SIG-M5 treated with dmso at 0.1 percent for 504 hours (cell line): Measurements from ENCODE around the gene THSD1.
"Not testable (repeated sequence)": the region's sequence is repeated elsewhere in the genome, so short reads cannot be mapped to it uniquely, and the experiment has no call there.

Source experiments
- DNase-seq: peaks from one replicate; lab custom pipeline; 2025; ENCODE audit not compliant: unreplicated experiment; lab: John Stamatoyannopoulos, UW

The THSD1 gene

GRCh38 chr13:52408071-52408658 is 2.2 kb upstream of the THSD1 start:
- DNase-seq = not testable (repeated sequence)

- not testable (repeated sequence) for DNase-seq
Measured at GRCh38 chr13:52407436-52407835, 1.5 kb upstream of the THSD1 start.

GRCh38 chr13:52406629-52407028 is 657 bp upstream of the THSD1 start:
- DNase-seq = no peak

DNA sequence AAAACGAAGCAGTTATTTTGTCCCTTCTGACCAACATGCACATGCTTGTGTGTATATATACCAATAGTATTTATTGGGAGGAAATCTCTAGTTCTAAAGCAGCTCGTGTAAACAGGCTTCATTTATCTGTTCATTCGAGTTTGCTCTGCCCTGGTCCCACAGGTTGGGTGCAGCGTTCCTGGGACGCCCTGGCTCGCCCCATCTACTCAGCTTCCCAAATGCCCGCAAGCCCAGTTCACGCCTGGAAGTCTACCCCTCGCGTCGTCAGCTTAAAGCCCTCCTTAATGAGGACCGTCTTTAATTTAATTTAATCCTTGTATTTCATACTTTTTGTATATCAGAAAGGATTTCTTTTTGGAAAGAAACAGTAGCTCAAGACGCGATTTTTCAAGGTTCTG is 604 bp downstream of the THSD1 start:
- no peak for DNase-seq

DNA sequence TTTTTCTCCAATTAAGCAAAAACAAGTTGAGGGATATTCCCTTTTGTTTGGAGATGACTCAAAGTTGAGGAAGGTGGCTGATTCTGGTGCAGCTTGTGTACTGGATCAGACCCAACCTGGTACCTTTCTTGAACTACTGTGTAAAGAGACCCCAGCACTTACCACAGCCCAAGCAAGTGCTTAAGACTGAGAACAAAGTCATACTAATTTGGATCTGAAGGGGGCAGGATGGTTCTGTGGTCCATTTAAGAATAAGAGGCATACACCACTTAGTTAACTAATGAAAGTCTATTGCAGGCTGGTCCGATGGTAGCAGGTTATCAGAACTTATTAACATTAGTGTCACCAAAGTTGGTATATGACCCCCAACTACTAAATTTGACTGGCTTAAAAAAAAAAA is 6.3 kb downstream of the THSD1 start:
- DNase-seq = no peak

GRCh38 chr13:52399046-52399445 is 6.9 kb downstream of the THSD1 start:
- DNase-seq = no peak

DNA sequence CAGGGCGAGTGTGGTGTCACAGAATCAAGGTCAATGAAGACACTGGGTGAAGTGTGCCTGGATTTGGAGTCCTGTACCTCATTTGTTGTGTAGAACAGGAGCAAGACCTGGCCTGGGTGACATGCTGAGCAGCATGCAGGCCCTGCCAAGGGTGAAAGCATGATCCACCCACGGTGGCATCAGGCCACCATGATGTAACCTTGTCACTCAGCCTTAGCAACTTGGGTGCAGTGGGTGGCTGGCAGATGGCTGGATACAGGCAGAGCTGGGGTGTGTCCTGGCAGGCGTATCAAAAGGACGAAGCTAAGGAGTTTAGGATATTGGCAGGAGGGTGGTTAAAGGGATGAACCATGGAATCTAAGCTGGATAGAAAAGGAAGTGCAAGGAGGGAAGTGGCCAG is 10.3 kb downstream of the THSD1 start:
- DNase-seq = no peak

- no peak for DNase-seq
Measured at GRCh38 chr13:52394586-52394985, 11.4 kb downstream of the THSD1 start.

DNA sequence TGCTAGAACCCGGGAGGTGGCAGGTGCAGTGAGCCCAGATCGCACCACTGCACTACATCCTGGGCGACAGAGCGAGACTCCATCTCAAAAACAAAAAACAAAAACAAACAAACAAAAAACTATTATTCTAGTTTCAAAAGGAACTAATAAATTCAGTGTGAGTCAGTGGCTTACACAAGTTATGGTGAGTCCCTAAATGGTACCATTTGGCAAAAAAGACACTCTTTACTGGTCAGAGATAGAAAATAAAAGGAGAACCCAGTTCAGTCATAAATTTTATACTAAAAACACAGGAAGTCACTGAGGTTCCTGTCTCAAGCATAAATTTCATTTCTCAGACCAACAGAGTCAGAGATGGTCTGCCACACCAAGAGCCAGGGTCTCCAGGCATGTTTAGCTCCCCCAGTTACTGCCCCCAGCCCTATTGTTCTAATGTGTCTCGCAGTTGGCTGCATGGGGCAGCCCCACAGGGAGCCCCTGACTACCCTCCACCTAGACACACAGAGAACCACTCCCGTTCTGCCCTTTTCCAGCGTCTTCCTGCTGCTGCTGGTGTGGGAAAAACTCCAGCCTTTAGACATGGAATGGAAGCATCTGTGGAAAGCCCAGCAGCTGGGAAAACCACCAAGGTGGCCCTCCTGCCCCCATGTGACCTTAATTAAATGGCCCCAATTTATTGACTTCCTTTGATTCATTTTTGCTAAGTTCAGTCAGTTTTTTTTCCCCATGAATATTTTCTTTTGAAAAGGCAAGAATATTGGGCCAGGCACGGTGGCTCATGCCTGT is 12.2 kb downstream of the THSD1 start:
- no peak for DNase-seq

- DNase-seq = no peak
Measured at GRCh38 chr13:52387721-52388120, 18.3 kb downstream of the THSD1 start.

- DNase-seq = no peak
Measured at GRCh38 chr13:52385870-52386269, 20.1 kb downstream of the THSD1 start.

- no peak for DNase-seq
Measured at GRCh38 chr13:52383366-52383765, 22.6 kb downstream of the THSD1 start.

GRCh38 chr13:52378312-52378711 is 27.7 kb downstream of the THSD1 start:
- DNase-seq = no peak

- no peak for DNase-seq
Measured at GRCh38 chr13:52377898-52378297, 28.1 kb downstream of the THSD1 start.

DNA sequence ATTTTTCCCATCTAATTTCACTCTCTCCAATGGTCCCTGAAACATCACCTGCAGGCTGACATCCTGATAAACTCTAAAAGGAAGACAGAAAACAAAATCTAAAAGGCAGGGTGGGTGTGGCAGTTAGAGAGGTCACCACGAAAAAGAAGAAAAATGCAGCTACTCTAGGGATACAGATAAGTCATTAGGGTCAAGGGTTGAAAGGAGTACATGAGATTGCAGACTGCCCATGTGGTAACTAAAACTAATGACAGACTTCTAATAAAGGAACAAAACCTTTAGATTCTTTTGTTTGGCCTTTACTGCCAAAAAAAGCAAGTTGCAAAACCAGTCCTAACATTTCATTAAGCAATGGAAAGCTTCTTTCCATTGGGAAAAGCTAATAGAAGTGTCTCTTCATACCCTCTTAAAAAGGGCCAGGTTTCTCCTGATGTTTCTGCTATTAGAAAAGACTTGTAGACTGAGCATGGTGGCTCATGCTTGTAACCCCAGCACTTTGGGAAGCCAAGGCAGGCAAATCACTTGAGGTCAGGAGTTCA is 31.0 kb downstream of the THSD1 start:
- DNase-seq = no peak

GRCh38 chr13:52374389-52374788 is 31.6 kb downstream of the THSD1 start:
- DNase-seq = no peak

DNA sequence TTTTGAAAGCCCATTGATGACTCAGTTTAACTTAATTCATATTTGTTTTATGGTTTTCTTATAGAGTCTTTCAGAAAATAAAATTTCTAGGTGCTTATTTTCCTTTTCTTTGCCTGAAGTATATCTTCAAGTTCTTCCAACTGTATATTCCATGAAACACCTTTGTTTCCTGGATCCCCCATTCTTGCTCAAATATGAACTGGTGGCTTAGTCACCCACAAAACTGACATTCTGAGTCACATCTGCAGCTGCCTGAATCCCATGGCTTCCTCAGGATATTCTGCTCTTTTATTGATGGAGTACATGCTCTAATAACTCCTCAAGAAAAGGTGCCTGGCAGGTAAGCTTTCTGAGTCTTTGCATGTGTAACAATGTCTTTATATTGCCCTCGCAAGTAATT is 32.7 kb downstream of the THSD1 start:
- not testable (repeated sequence) for DNase-seq

GRCh38 chr13:52371736-52372247 is 34.2 kb downstream of the THSD1 start:
- no peak for DNase-seq

DNA sequence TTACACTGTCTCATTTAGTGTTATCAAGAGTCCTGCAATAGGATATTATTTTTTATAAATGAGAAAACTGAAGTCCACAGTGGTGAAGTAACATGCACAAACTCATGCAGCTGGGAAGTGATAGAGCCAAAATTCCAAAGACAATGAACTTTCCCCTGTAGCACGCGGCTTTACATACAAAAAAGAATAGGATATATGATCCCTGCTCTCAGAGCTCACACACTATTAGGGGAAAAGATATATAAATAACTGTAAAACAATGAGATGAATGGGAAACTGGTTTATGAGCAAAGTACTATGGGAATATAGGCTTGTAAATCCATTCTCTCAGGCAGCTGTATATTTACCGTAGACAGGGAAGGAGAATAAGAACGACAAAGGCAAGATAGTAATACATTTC is 39.7 kb downstream of the THSD1 start:
- DNase-seq = no peak

DNA sequence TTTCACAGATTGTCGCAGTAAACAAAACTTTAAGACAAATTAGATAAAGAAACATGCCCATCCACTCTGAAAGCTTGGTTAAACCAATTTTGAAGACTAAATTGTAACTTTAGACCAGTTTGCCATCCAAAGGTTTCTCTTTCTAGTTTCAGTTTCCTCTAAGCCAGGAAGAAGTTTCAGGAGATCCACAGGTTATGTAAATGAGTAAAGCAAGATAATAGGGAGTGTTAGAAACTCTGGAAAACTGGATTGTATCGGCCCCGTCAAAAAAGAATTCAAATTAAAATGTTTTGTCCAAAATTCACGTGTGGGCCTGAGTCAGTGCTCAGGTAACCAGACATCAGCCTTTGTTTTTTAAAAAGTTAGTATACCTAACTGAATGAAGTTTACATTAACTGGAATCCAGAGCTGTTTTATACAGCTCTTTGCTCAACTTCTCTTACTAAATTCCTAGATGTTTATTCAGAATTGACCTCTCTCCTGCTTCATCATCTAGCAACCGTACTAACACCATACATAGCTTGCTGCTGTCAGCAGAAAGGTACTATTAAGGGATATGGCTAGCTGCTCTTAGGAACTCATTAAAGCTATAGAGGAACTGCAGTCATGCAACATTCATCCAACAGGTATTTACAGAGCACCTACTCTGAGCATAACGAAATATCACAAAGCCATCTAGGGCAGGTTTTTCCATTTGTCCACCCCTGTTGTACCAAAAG is 43.6 kb downstream of the THSD1 start:
- not testable (repeated sequence) for DNase-seq

DNA sequence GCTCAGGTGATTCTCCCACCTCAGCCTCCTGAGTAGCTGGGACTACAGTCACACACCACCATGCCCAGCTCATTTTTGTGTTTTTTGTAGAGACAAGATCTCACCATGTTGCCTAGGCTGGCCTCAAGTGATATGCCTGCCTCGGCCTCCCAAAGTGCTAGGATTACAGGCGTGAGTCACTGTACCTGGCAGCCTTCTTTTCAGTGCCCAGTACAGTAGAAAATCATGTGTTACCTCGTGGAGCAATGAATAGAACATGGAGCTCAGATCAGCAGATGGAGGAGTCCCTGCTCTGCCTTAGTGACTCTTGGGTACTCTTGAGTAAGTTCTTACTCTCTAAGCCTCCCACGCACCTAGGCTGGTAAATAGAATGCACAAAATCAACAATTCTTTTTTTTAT is 44.7 kb downstream of the THSD1 start:
- no peak for DNase-seq

DNA sequence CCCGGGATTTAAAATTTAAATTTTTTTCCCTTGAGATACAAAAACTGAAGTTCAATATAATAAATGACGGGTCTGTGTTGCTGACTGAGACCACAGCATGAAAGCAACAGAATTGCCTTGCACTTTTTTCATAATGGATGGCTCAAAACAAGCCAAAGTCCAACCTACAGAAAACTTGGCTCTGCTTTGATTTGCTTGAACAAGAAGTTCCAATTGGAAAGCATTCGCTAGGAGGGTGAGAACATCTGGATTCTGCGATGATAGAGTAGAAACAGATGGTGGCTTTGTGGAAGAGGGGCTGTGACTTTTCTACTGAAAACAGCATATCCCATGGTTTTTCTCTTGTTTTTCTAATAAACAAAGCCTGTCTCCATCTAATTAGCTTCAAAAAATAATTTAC is 46.4 kb downstream of the THSD1 start:
- DNase-seq = no peak
